ENCODE measurements around the gene TMEM82. TPM values are rescaled to one million over a fixed set of nuclear protein-coding genes. Genes with fewer than 3 reads are reported as not detected.
"Not testable (repeated sequence)": the region's sequence is repeated elsewhere in the genome, so short reads cannot be mapped to it uniquely, and the experiment has no call there.

TMEM82 gene
- total RNA-seq, result 10 to 100 TPM; 11.5 to 17.0 TPM

DNA sequence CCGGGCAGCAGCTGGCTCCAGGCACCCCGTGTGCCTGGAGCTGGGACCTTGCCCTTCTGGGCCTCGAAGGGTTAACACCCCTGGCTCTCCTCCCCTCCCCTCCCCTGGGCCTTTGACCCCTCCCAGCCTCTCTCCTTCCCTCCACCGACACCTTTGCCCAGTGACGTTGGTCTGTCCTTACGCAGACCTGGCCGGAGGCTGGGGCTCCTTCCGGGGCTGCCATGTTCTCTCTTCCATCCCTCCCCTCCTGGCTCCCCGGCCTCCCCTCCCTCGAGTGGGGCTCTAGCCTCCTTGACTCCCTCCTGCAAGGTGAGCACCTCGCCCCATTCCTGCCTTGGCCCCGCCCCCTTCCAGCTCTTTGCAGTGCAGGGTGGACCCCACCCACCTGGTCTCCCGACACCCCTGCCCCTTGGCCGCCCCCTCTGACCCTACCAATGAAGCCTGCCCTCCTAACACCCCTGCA lies at the start of gene TMEM82:
Gene TMEM82 (plus strand): TSS at position 161 of the 463 bp plus-strand sequence. CDS start 61 bp downstream, at position 222.
- Histone ChIP-seq H3K9me3 (no peaks in the 10 kb centered on the region), H3K4me1 (no peaks in the 10 kb centered on the region), H3K27ac (peak within 1 kb of the TSS; percentile 50), H3K9ac (ENCODE audit: low read depth in 2 of 2, low read length in 2 of 2) (peak within 1 kb of the TSS; percentile 53 to 85), H3K36me3 (no peaks in the 10 kb centered on the region), H3K27me3 (no peaks in the 10 kb centered on the region), H3K4me3 (peak within 1 kb of the TSS; percentile 12)
- intact Hi-C loops (cut with DNase I), result no loop called here
- TF ChIP-seq, protein P1, sequence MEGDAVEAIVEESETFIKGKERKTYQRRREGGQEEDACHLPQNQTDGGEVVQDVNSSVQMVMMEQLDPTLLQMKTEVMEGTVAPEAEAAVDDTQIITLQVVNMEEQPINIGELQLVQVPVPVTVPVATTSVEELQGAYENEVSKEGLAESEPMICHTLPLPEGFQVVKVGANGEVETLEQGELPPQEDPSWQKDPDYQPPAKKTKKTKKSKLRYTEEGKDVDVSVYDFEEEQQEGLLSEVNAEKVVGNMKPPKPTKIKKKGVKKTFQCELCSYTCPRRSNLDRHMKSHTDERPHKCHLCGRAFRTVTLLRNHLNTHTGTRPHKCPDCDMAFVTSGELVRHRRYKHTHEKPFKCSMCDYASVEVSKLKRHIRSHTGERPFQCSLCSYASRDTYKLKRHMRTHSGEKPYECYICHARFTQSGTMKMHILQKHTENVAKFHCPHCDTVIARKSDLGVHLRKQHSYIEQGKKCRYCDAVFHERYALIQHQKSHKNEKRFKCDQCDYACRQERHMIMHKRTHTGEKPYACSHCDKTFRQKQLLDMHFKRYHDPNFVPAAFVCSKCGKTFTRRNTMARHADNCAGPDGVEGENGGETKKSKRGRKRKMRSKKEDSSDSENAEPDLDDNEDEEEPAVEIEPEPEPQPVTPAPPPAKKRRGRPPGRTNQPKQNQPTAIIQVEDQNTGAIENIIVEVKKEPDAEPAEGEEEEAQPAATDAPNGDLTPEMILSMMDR (IDR thresholded peaks at IDR 0.05), result no peak
- DNase-seq, result peak; percentile 78

DNA sequence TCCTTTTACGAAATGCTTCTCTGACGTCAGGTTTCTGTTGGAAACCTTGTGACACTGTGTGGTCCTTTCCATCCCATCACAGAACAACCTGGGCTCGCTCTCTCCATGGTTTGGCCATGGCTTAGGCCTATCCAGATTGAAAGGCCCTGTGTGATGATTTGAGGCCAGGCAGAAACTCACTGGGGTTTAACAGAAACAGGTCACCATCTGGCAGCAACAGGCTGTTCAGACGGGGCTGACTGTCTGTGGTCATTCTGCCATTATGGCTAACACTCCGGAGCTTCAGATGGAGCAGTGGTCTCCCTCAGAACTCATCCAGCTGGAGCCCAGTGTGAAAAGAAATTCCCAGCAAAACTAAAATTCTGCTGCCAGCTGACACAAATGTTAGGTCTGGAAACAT lies 48.9 kb upstream of the TMEM82 start:
- Histone ChIP-seq H3K36me3 (no peaks in the 10 kb centered on the region), H3K9me3 (no peaks in the 10 kb centered on the region), H3K27ac (no peak overlapping the region), H3K4me3 (no peak overlapping the region), H3K9ac (ENCODE audit: low read depth in 2 of 2, low read length in 2 of 2) (no peak overlapping the region), H3K4me1 (peaks cover 4% of the 10 kb centered on the region), H3K27me3 (no peaks in the 10 kb centered on the region)
- intact Hi-C loops (cut with DNase I), result no loop called here
- TF ChIP-seq, protein P1 (IDR thresholded peaks at IDR 0.05), result no peak
- DNase-seq, result no peak

DNA sequence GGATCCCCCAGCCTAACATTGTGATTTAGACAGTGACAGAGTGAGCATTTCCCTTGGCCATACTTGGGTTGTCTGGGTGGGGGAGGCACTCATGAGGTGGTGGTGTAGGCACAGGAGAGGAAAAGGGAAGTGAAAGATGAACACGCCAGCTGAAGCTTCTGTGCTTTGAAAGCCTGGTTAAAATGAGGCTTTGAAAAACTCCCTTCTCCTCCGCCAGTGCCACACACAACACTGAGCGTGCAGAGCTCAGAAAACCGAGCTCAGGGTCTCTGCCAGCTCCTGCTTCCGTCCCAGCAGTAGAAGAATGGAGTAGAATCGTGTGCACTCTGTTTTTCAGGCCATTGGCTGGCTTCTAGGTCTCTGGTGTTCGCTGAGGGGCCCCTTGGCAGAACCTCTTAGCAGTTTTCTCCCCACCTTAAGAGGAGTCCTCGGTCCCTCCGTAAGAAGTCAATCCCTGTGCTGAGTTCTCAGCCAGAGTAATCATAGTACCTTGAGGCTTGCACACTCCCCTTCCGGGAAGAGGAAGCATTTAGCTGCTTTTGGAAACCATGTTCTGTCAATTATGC lies 45.3 kb upstream of the TMEM82 start:
- DNase-seq, result no peak
- no peaks in the 10 kb centered on the region for H3K9me3 ChIP-seq
- no peaks in the 10 kb centered on the region for H3K36me3 ChIP-seq
- H3K9ac ChIP-seq (ENCODE audit: low read depth in 2 of 2, low read length in 2 of 2), result no peak overlapping the region
- H3K27me3 ChIP-seq, result no peaks in the 10 kb centered on the region
- intact Hi-C loops (cut with DNase I), result no loop called here
- H3K4me3 ChIP-seq, result no peak overlapping the region
- H3K27ac ChIP-seq, result peak overlapping the region; percentile 61
- H3K4me1 ChIP-seq, result peaks cover 4% of the 10 kb centered on the region
- TF ChIP-seq, protein P1 (IDR thresholded peaks at IDR 0.05), result no peak

DNA sequence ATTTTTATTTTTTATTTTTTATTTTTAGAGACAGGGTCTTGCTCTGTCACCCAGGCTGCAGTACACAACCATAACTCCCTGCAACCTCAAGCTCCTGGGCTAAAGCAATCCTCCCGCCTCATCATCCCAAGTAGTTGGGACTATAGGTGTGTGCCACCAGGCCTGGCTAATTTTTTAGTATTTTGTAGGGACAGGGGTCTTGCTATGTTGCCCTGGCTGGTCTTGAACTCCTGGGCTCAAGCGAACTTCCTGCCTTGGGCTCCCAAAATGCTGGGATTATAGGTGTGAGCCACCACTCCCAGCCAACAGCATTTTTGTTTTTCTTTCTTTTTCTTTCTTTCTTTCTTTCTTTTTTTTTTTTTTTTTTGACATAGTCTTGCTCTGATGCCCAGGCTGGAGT lies 44.1 kb upstream of the TMEM82 start:
- intact Hi-C loops (cut with DNase I), result no loop called here
- TF ChIP-seq, protein P1 (IDR thresholded peaks at IDR 0.05), result no peak
- Histone ChIP-seq H3K36me3 (no peaks in the 10 kb centered on the region), H3K9me3 (no peaks in the 10 kb centered on the region), H3K27me3 (no peaks in the 10 kb centered on the region), H3K9ac (ENCODE audit: low read depth in 2 of 2, low read length in 2 of 2) (no peak overlapping the region), H3K4me1 (peaks cover 9% of the 10 kb centered on the region), H3K4me3 (no peak overlapping the region), H3K27ac (no peak overlapping the region)
- no peak for DNase-seq

DNA sequence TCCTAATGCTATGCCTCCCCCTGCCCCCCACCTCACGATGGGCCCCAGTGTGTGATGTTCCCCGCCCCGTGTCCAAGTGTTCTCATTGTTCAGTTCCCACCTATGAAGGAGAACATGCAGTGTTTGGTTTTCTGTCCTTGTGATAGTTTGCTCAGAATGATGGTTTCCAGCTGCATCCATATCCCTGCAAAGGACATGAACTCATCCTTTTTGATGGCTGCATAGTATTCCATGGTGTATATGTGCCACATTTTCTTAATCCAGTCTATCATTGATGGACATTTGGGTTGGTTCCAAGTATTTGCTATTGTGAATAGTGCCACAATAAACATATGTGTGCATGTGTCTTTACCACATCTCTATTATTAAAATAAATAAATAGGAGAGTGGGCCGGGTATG lies 43.0 kb upstream of the TMEM82 start:
- H3K4me3 ChIP-seq; H3K9me3 ChIP-seq; intact Hi-C loops (cut with DNase I); DNase-seq; H3K27ac ChIP-seq; H3K27me3 ChIP-seq; H3K36me3 ChIP-seq; H3K9ac ChIP-seq (ENCODE audit: low read depth in 2 of 2, low read length in 2 of 2): not testable (repeated sequence)
- H3K4me1 ChIP-seq, result peaks cover 11% of the 10 kb centered on the region

DNA sequence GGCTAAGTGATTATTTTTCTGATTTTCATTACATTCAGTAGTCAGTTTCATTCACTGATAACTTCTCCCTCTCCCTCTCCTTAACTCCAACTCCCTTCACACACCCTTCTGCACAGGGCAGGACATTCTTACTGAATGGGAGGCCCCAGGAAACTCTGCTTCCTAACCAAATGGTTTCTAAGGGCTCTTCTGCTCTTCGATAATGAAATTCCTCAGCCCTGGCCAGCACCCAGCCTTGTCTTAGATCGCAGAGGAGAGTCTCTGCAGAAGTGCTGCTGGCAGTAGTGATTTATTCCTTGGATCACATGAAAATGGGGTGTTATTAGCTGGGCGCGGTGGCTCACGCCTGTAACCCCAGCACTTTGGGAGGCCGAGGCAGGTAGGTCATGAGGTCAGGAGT lies 41.8 kb upstream of the TMEM82 start:
- no peak overlapping the region for H3K4me3 ChIP-seq
- H3K27ac ChIP-seq, result no peak overlapping the region
- no peaks in the 10 kb centered on the region for H3K36me3 ChIP-seq
- H3K4me1 ChIP-seq, result peaks cover 11% of the 10 kb centered on the region
- H3K27me3 ChIP-seq, result no peaks in the 10 kb centered on the region
- DNase-seq, result no peak
- TF ChIP-seq, protein P1 (IDR thresholded peaks at IDR 0.05), result no peak
- intact Hi-C loops (cut with DNase I), result no loop called here
- no peak overlapping the region for H3K9ac ChIP-seq (ENCODE audit: low read depth in 2 of 2, low read length in 2 of 2)
- no peaks in the 10 kb centered on the region for H3K9me3 ChIP-seq

Measured in colonic mucosa (tissue), 4 donors.